ENCODE data around the gene CSK. TPM values are rescaled to one million over a fixed set of nuclear protein-coding genes. Genes with fewer than 3 reads are reported as not detected.

Gene CSK
- total RNA-seq, 2 experiments from 2014 or later, result 112 to 355 TPM

- Histone ChIP-seq H2AFZ (ENCODE audit: low read length) (no peak overlapping the region), H3K4me2 (ENCODE audit: low read length) (peak overlapping the region; percentile 92), H3K27ac (ENCODE audit: low read depth, low read length, poor library complexity, severe bottlenecking) (peak overlapping the region; percentile 99), H3K9me3 (ENCODE audit: low read length) (no peaks in the 10 kb centered on the region), H3K79me2 (ENCODE audit: insufficient read depth, low read depth, low read length) (peaks cover 92% of the 10 kb centered on the region), H3K4me3 (ENCODE audit: low read depth, low read length, poor library complexity, severe bottlenecking) (peak overlapping the region; percentile 97), H4K20me1 (ENCODE audit: insufficient read depth, low read length) (peaks cover 34% of the 10 kb centered on the region; the same call in 1 of the 2 replicates), H3K36me3 (ENCODE audit: insufficient read depth, low read length) (peaks cover 81% of the 10 kb centered on the region), H3K9me2 (ENCODE audit: insufficient read depth, low read length) (no peaks in the 10 kb centered on the region), H3K4me1 (ENCODE audit: insufficient read depth, low read length, poor library complexity, severe bottlenecking) (peaks cover 97% of the 10 kb centered on the region)
- ChIA-PET CTCF (ENCODE audit: unreplicated experiment) (interaction anchor here (0.9 kb wide), 1 partner anchor 11 kb away, joined by 3 read pairs; no protein-coding TSS in a partner anchor), POLR2A (interaction anchor here (1.0 to 11.8 kb wide), 2 partner anchors 8 to 14 kb away, joined by 3 to 221 read pairs; partner anchors contain the start of gene CSK)
- TF ChIP-seq EZH2phosphoT487 (IDR thresholded peaks at IDR 0.05; ENCODE audit: borderline replicate concordance, low read depth, low read length) (no peak), CTCF (conservative IDR thresholded peaks at IDR 0.05; ENCODE audit: low read length) (no peak)
- DNase-seq (ENCODE audit: low spot score), result peak; percentile 75
- BruUV-seq (replicated peaks), result no TSS peak
- intact Hi-C loops (cut with micrococcal nuclease; ENCODE audit: unreplicated experiment), result loop anchor here (1.0 kb wide), 1 partner anchor 9 kb away; no protein-coding TSS in a partner anchor
Measured at GRCh38 chr15:74790080-74790916, 8.4 kb downstream of the CSK start.

DNA sequence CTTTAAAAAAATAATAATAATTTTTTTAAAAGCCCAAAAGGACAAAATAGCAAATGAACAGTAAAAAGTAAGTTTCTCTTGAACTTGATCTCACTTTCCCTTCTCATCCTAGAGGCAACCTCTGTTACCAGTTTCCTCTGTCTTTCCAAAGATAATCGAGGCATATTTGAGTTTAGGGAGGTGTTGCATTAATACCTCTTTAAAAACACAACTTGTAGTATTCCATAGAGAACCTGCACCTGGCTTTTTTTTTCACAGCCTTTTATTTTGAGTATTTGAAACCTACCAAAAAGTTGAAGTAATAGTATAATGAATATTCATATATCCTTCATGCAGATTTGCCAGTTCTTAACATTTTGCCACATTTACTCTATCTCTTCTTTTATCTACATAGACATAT is 9.1 kb downstream of the CSK start:
- no peaks in the 10 kb centered on the region for H3K9me2 ChIP-seq (ENCODE audit: insufficient read depth, low read length)
- POLR2A ChIA-PET, result interaction anchor here (11.8 kb wide), 1 partner anchor 15 kb away, joined by 221 read pairs; the partner anchor contains the start of gene CSK
- CTCF ChIA-PET (ENCODE audit: unreplicated experiment), result no interaction called here
- BruUV-seq (replicated peaks), result TSS peak; percentile 7
- peaks cover 34% of the 10 kb centered on the region; the same call in 1 of the 2 replicates for H4K20me1 ChIP-seq (ENCODE audit: insufficient read depth, low read length)
- no peaks in the 10 kb centered on the region for H3K9me3 ChIP-seq (ENCODE audit: low read length)
- H3K4me2 ChIP-seq (ENCODE audit: low read length), result peak overlapping the region; percentile 92
- no peak for TF ChIP-seq CTCF (conservative IDR thresholded peaks at IDR 0.05; ENCODE audit: low read length)
- H3K79me2 ChIP-seq (ENCODE audit: insufficient read depth, low read depth, low read length), result peaks cover 92% of the 10 kb centered on the region
- no peak for DNase-seq (ENCODE audit: low spot score)
- H3K4me1 ChIP-seq (ENCODE audit: insufficient read depth, low read length, poor library complexity, severe bottlenecking), result peaks cover 97% of the 10 kb centered on the region
- intact Hi-C loops (cut with micrococcal nuclease; ENCODE audit: unreplicated experiment), result no loop called here
- peak overlapping the region; percentile 99 for H3K27ac ChIP-seq (ENCODE audit: low read depth, low read length, poor library complexity, severe bottlenecking)
- no peak overlapping the region for H2AFZ ChIP-seq (ENCODE audit: low read length)
- H3K36me3 ChIP-seq (ENCODE audit: insufficient read depth, low read length), result peaks cover 82% of the 10 kb centered on the region
- H3K4me3 ChIP-seq (ENCODE audit: low read depth, low read length, poor library complexity, severe bottlenecking), result peak overlapping the region; percentile 97

Data from OCI-LY7 (cell line).